ENCODE measurements around the gene KATNBL1. TPM values are rescaled to one million over a fixed set of nuclear protein-coding genes. Genes with fewer than 3 reads are reported as not detected.

The KATNBL1 gene
- total RNA-seq, 1 donor from 2014 or later: 63.9 TPM

DNA sequence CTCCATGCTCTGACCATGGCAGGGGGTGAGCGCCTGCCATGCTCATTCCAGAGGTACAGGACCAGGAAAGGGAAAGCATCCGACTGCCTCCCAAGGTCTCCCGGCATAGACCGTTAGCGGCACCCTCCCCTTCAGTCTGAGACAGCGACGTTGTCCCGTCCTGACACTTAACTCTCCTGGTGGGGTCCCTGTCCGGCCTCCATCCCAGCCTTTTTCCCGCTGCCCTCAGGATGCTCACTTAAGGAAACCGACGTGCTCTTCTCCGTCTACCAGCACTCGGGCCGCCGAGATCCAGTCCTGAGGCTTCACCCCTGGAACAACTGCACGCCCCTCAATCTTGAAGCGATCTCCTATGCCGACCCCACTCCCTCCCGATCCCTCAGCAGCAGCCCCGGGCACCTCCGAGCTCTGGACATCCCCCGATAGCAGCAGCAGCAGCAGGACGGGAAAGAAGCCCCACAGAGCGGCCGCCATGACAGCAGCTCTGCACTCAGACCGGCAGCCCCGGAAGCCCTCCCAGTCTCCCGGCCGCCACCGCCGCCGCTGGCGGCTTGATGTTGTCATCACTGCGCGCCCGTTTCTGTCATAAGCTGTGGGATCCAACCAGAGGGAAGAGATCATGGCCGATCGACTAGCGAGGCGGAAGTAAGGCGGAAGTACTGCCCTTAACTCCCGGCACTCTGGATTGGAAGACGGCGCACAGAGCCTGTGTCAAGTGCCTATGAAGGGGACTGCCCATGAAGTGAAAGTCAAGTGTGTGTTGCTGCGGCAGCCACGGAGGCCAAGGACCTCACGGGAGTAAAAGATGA, 108.3 kb downstream of the KATNBL1 start, which contains the start of the genes EMC7 and PGBD4:
EMC7 (minus strand) TSS at position 497 of the 809 bp plus-strand sequence; CDS start at position 474, 23 bp downstream.
PGBD4 (plus strand) TSS at position 718 of the 809 bp plus-strand sequence. CDS start 449 bp downstream, outside the sequence.
- Mint-ChIP-seq H3K4me1 (ENCODE audit: unreplicated experiment) (peaks cover 16% of the 10 kb centered on the region), H3K9me3 (no peaks in the 10 kb centered on the region), H3K27me3 (no peaks in the 10 kb centered on the region), H3K27ac (peak within 1 kb of the TSS; percentile 98), H3K4me3 (peak within 1 kb of the TSS; percentile 97), H3K36me3 (peaks cover 4% of the 10 kb centered on the region)
- no peak for TF ChIP-seq CTCF (conservative IDR thresholded peaks at IDR 0.05)
- DNase-seq (ENCODE audit: extremely low spot score, unreplicated experiment): peak; percentile 99

- H3K4me1 Mint-ChIP-seq (ENCODE audit: unreplicated experiment): peaks cover 16% of the 10 kb centered on the region
- peak overlapping the region; percentile 18 for H3K27ac Mint-ChIP-seq
- H3K4me3 Mint-ChIP-seq: peak overlapping the region; percentile 97
- DNase-seq (ENCODE audit: extremely low spot score, unreplicated experiment): no peak
- no peaks in the 10 kb centered on the region for H3K27me3 Mint-ChIP-seq
- no peak for TF ChIP-seq CTCF (conservative IDR thresholded peaks at IDR 0.05)
- H3K36me3 Mint-ChIP-seq: peaks cover 7% of the 10 kb centered on the region
- H3K9me3 Mint-ChIP-seq: no peaks in the 10 kb centered on the region
These were observed 110.0 kb downstream of the KATNBL1 start for GRCh38 chr15:34099914-34100313.

Other genes with a start within 250 kb of the KATNBL1 start
- not detected in 2 replicates for gene CHRM5, start 241.6 kb downstream of the KATNBL1 start, total RNA-seq (ENCODE audit: low replicate concordance)
- 6.6 and 10.4 TPM in 2 replicates for gene AVEN, start 170.9 kb downstream of the KATNBL1 start, total RNA-seq (ENCODE audit: low replicate concordance)
- 47.5 and 54.5 TPM in 2 replicates for gene EMC7, start 108.2 kb downstream of the KATNBL1 start, total RNA-seq (ENCODE audit: low replicate concordance)
- gene PGBD4, start 108.0 kb downstream of the KATNBL1 start, total RNA-seq (ENCODE audit: low replicate concordance): 2.2 and 2.4 TPM in 2 replicates
- gene EMC4, start 14.9 kb upstream of the KATNBL1 start, total RNA-seq (ENCODE audit: low replicate concordance): 102 and 111 TPM in 2 replicates
- 14.5 and 15.0 TPM in 2 replicates for gene SLC12A6, start 127.7 kb upstream of the KATNBL1 start, total RNA-seq (ENCODE audit: low replicate concordance)
- 143 and 157 TPM in 2 replicates for gene NOP10, start 133.0 kb upstream of the KATNBL1 start, total RNA-seq (ENCODE audit: low replicate concordance)
- not detected in 2 replicates for gene NUTM1, start 133.2 kb upstream of the KATNBL1 start, total RNA-seq (ENCODE audit: low replicate concordance)
- 87.5 and 90.6 TPM in 2 replicates for gene LPCAT4, start 157.1 kb upstream of the KATNBL1 start, total RNA-seq (ENCODE audit: low replicate concordance)
- gene GOLGA8A, start 227.7 kb upstream of the KATNBL1 start, total RNA-seq (ENCODE audit: low replicate concordance): 64.0 and 135 TPM in 2 replicates

Measured in type B pancreatic cell (in vitro differentiated cells).